Measurements from ENCODE around the gene FASTKD1.

FASTKD1 gene

GRCh38 chr2:169495310-169495928 lies 78.2 kb downstream of the FASTKD1 start:
- no peak for DNase-seq

GRCh38 chr2:169493360-169493759 lies 80.3 kb downstream of the FASTKD1 start:
- DNase-seq, result no peak

GRCh38 chr2:169491378-169491777 lies 82.3 kb downstream of the FASTKD1 start:
- DNase-seq, result no peak

- no peak for DNase-seq
Measured at GRCh38 chr2:169490834-169491233, 82.8 kb downstream of the FASTKD1 start.

- DNase-seq, result no peak
Measured at GRCh38 chr2:169486487-169486886, 87.2 kb downstream of the FASTKD1 start.

GRCh38 chr2:169485650-169486138 lies 88.0 kb downstream of the FASTKD1 start:
- DNase-seq, result no peak

- DNase-seq, result no peak
Measured at GRCh38 chr2:169480079-169480465, 93.6 kb downstream of the FASTKD1 start.
